Neural cell (in vitro differentiated cells): ENCODE data around the gene GALNT14. TPM values are rescaled to one million over a fixed set of nuclear protein-coding genes. Genes with fewer than 3 reads are reported as not detected.

Experiments
- H2AFZ ChIP-seq: fragments of 200-600, 300-800 bp; sonication (generic), shearing (Covaris generic); 2 replicates; pipeline ENCODE4 v1.6.0; 2014; ENCODE audit warnings: low read depth, mild to moderate bottlenecking, antibody characterized with exemption, low read length, moderate library complexity
- H3F3A ChIP-seq: fragments of 200-600 bp; shearing (Covaris generic); 2 replicates; pipeline ENCODE4 v1.6.1; 2016; ENCODE audit warnings: mild to moderate bottlenecking, moderate library complexity, mixed read lengths, antibody characterized with exemption, low read length; ENCODE audit not compliant: insufficient read depth, poor library complexity, severe bottlenecking
- H3K27ac ChIP-seq: fragments of 200-600, 300-800 bp; sonication (generic), shearing (Covaris generic); 2 replicates; pipeline ENCODE4 v1.5.1; 2014; ENCODE audit warnings: mild to moderate bottlenecking, low read length, moderate library complexity
- H3K27me3 ChIP-seq: fragments of 300-800, 200-600 bp; sonication (generic), shearing (Covaris generic); 2 replicates; pipeline ENCODE4 v1.6.0; 2014; ENCODE audit warnings: mild to moderate bottlenecking, low read depth, low read length, moderate library complexity; ENCODE audit not compliant: insufficient read depth
- H3K36me3 ChIP-seq: fragments of 300-800, 200-600 bp; sonication (generic), shearing (Covaris generic); 2 replicates; pipeline ENCODE4 v1.5.1; 2014; ENCODE audit warnings: mild to moderate bottlenecking, antibody characterized with exemption, low read length, moderate library complexity; ENCODE audit not compliant: insufficient read depth
- H3K4me2 ChIP-seq: fragments of 300-800, 200-600 bp; sonication (generic), shearing (Covaris generic); 2 replicates; pipeline ENCODE4 v1.6.0; 2014; ENCODE audit warnings: mild to moderate bottlenecking, low read length
- H3K4me3 ChIP-seq: fragments of 300-800, 200-600 bp; sonication (generic), shearing (Covaris generic); 2 replicates; pipeline ENCODE4 v1.5.1; 2014; ENCODE audit warnings: mild to moderate bottlenecking, low read length, moderate library complexity
- H3K79me2 ChIP-seq: fragments of 200-600 bp; shearing (Covaris generic); replicated peaks from 2 replicates; pipeline ENCODE4 v1.6.0; 2014; ENCODE audit warnings: mild to moderate bottlenecking, low read length, moderate library complexity; ENCODE audit not compliant: insufficient read depth
- H3K9ac ChIP-seq: fragments of 300-800, 200-600 bp; sonication (generic), shearing (Covaris generic); 2 replicates; pipeline ENCODE4 v1.6.1; 2016; ENCODE audit warnings: mild to moderate bottlenecking, low read length, mixed read lengths
- H3K9me2 ChIP-seq: fragments of 200-600 bp; shearing (Covaris generic); 2 replicates; pipeline ENCODE4 v1.6.1; 2016; ENCODE audit warnings: mild to moderate bottlenecking, low read length, mixed read lengths; ENCODE audit not compliant: insufficient read depth
- H3K9me3 ChIP-seq: fragments of 200-600, 300-800 bp; sonication (generic), shearing (Covaris generic); 2 replicates; pipeline ENCODE4 v1.6.1; 2016; ENCODE audit warnings: mild to moderate bottlenecking, mixed run types, low read length, moderate library complexity, mixed read lengths
- H4K20me1 ChIP-seq: fragments of 200-600 bp; shearing (Covaris generic); 2 replicates; pipeline ENCODE4 v1.6.1; 2016; ENCODE audit warnings: mild to moderate bottlenecking, mixed run types; ENCODE audit not compliant: insufficient read depth
- CTCF ChIP-seq: fragments of 450-650 bp; IDR thresholded peaks from 2 replicates; pipeline ENCODE4 v1.5.1; 2014; ENCODE audit warnings: antibody characterized with exemption, mild to moderate bottlenecking, moderate library complexity; ENCODE audit not compliant: poor library complexity, severe bottlenecking
- EP300 ChIP-seq: fragments of 450-650 bp; conservative IDR thresholded peaks from 2 replicates; pipeline ENCODE4 v1.6.1; 2014; ENCODE audit warnings: antibody characterized with exemption, mild to moderate bottlenecking, moderate library complexity; ENCODE audit not compliant: poor library complexity, severe bottlenecking
- EZH2 ChIP-seq: fragments of 200-600, 300-800 bp; shearing (Covaris generic), sonication (generic); IDR thresholded peaks from 2 replicates; pipeline ENCODE4 v1.6.1; 2014; ENCODE audit warnings: antibody characterized with exemption, low read length, borderline replicate concordance, mild to moderate bottlenecking; ENCODE audit not compliant: insufficient read depth, poor library complexity, severe bottlenecking
- MXI1 ChIP-seq: fragments of 450-650 bp; conservative IDR thresholded peaks from 2 replicates; pipeline ENCODE4 v1.6.1; 2014; ENCODE audit warnings: antibody characterized with exemption, mild to moderate bottlenecking; ENCODE audit not compliant: poor library complexity, severe bottlenecking
- POLR2AphosphoS5 ChIP-seq: IDR thresholded peaks from 2 replicates; pipeline ENCODE4 v1.6.1; 2012
- RAD21 ChIP-seq: fragments of 450-650 bp; conservative IDR thresholded peaks from 2 replicates; pipeline ENCODE4 v1.6.1; 2014; ENCODE audit warnings: antibody characterized with exemption, mild to moderate bottlenecking, moderate library complexity
- SMC3 ChIP-seq: fragments of 450-650 bp; conservative IDR thresholded peaks from 2 replicates; pipeline ENCODE4 v1.6.1; 2014; ENCODE audit warnings: antibody characterized with exemption, mild to moderate bottlenecking, moderate library complexity; ENCODE audit not compliant: poor library complexity
- TAF1 ChIP-seq: IDR thresholded peaks from 2 replicates; pipeline ENCODE4 v1.6.1; 2012; ENCODE audit warnings: low read depth
- polyA plus RNA-seq: library from polyadenylated mRNA; depleted of rRNA; stranded (reverse); fragments of >200 nt; gene quantifications from 2 replicates; pipeline ENCODE4 v1.2.3, GENCODE V29; 2014
- TF ChIP-seq, protein P1 (sequence below): IDR thresholded peaks from 2 replicates; pipeline ENCODE4 v1.6.1; 2012; ENCODE audit warnings: borderline replicate concordance

The GALNT14 gene
- polyA plus RNA-seq, 1 donor from 2014 or later: 15.9 TPM

GRCh38 chr2:30923623-30924022 is 214.6 kb downstream of the GALNT14 start:
- H4K20me1 ChIP-seq: no peaks in the 10 kb centered on the region
- H2AFZ ChIP-seq: no peak overlapping the region
- H3K4me3 ChIP-seq: no peak overlapping the region
- no peaks in the 10 kb centered on the region for H3K9me2 ChIP-seq
- no peak overlapping the region for H3K4me2 ChIP-seq
- no peaks in the 10 kb centered on the region for H3K9me3 ChIP-seq
- H3K27me3 ChIP-seq: no peaks in the 10 kb centered on the region
- H3K27ac ChIP-seq: no peak overlapping the region
- no peak overlapping the region for H3K9ac ChIP-seq
- H3K79me2 ChIP-seq: no peaks in the 10 kb centered on the region
- no peak for TF ChIP-seq CTCF
- H3K36me3 ChIP-seq: no peaks in the 10 kb centered on the region
- H3F3A ChIP-seq: no peaks in the 10 kb centered on the region

GRCh38 chr2:30920511-30920910 is 217.7 kb downstream of the GALNT14 start:
- Histone ChIP-seq H3K9me3 (no peaks in the 10 kb centered on the region), H3K9ac (no peak overlapping the region), H4K20me1 (no peaks in the 10 kb centered on the region), H2AFZ (no peak overlapping the region), H3K9me2 (no peaks in the 10 kb centered on the region), H3K27me3 (no peaks in the 10 kb centered on the region), H3K4me3 (no peak overlapping the region), H3K36me3 (no peaks in the 10 kb centered on the region), H3K4me2 (no peak overlapping the region), H3K79me2 (no peaks in the 10 kb centered on the region), H3F3A (no peaks in the 10 kb centered on the region), H3K27ac (no peak overlapping the region)
- TF ChIP-seq RAD21 (no peak), EP300 (no peak), TAF1 (no peak), EZH2 (no peak), MXI1 (no peak), SMC3 (no peak), CTCF (no peak), POLR2AphosphoS5 (no peak)
- TF ChIP-seq, protein P1, sequence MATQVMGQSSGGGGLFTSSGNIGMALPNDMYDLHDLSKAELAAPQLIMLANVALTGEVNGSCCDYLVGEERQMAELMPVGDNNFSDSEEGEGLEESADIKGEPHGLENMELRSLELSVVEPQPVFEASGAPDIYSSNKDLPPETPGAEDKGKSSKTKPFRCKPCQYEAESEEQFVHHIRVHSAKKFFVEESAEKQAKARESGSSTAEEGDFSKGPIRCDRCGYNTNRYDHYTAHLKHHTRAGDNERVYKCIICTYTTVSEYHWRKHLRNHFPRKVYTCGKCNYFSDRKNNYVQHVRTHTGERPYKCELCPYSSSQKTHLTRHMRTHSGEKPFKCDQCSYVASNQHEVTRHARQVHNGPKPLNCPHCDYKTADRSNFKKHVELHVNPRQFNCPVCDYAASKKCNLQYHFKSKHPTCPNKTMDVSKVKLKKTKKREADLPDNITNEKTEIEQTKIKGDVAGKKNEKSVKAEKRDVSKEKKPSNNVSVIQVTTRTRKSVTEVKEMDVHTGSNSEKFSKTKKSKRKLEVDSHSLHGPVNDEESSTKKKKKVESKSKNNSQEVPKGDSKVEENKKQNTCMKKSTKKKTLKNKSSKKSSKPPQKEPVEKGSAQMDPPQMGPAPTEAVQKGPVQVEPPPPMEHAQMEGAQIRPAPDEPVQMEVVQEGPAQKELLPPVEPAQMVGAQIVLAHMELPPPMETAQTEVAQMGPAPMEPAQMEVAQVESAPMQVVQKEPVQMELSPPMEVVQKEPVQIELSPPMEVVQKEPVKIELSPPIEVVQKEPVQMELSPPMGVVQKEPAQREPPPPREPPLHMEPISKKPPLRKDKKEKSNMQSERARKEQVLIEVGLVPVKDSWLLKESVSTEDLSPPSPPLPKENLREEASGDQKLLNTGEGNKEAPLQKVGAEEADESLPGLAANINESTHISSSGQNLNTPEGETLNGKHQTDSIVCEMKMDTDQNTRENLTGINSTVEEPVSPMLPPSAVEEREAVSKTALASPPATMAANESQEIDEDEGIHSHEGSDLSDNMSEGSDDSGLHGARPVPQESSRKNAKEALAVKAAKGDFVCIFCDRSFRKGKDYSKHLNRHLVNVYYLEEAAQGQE: no peak
